Type B pancreatic cell (in vitro differentiated cells): Measurements from ENCODE around the gene MEF2B. TPM values are rescaled to one million over a fixed set of nuclear protein-coding genes. Genes with fewer than 3 reads are reported as not detected.

Experiments
- DNase-seq: peaks from one replicate; pipeline ENCODE4 v3.0.0; 2021; ENCODE audit warnings: mixed read lengths; ENCODE audit not compliant: unreplicated experiment; ENCODE audit errors: extremely low spot score
- H3K27ac Mint-ChIP-seq: 2 replicates; pipeline ENCODE4 v1.8.0; 2021; ENCODE audit warnings: mild to moderate bottlenecking, mixed read lengths
- H3K27me3 Mint-ChIP-seq: 2 replicates; pipeline ENCODE4 v1.8.0; 2021; ENCODE audit warnings: mixed read lengths
- H3K36me3 Mint-ChIP-seq: 2 replicates; pipeline ENCODE4 v1.8.0; 2021; ENCODE audit warnings: mixed read lengths
- H3K4me1 Mint-ChIP-seq: one replicate; pipeline ENCODE4 v1.8.0; 2021; ENCODE audit warnings: mixed read lengths; ENCODE audit not compliant: unreplicated experiment
- H3K4me3 Mint-ChIP-seq: 2 replicates; pipeline ENCODE4 v1.8.0; 2021; ENCODE audit warnings: mild to moderate bottlenecking, mixed read lengths
- H3K9me3 Mint-ChIP-seq: 2 replicates; pipeline ENCODE4 v1.8.0; 2021; ENCODE audit warnings: mixed read lengths
- total RNA-seq: library from RNA; stranded (reverse); gene quantifications from 2 replicates; pipeline ENCODE4 v1.2.1, GENCODE V29; 2021; ENCODE audit warnings: low replicate concordance
- TF ChIP-seq, protein P1 (sequence below): fragments of 200-600 bp; sonication (generic); conservative IDR thresholded peaks from 2 replicates; pipeline ENCODE4 v1.5.0; 2021; ENCODE audit warnings: antibody characterized with exemption, mild to moderate bottlenecking

Gene MEF2B
- total RNA-seq, 1 donor from 2014 or later, result 1.6 TPM

DNA sequence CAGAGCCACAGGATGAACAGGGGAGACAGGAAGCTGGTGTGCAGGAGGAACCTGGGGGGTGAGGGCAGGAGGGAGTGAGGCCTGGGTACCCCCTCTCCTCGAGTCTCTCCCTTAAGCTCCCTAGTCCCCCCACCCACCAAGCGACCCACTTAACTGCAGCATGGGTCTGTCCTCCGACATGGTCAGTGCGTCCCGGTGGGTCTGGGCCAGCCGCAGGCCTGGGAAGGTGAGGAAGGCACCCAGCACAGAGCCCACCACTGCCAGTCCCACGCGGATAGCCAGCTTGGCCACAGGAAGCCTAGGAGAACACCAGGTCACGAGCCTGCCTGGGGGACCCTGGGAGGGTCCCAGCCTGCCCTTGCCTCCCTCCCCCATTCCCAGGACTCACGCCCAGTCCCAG, 48.7 kb downstream of the MEF2B start:
- Mint-ChIP-seq H3K27ac (no peak overlapping the region), H3K4me1 (no peaks in the 10 kb centered on the region), H3K27me3 (no peaks in the 10 kb centered on the region), H3K9me3 (peaks cover 7% of the 10 kb centered on the region), H3K4me3 (no peak overlapping the region), H3K36me3 (peaks cover 9% of the 10 kb centered on the region)
- TF ChIP-seq, protein P1, sequence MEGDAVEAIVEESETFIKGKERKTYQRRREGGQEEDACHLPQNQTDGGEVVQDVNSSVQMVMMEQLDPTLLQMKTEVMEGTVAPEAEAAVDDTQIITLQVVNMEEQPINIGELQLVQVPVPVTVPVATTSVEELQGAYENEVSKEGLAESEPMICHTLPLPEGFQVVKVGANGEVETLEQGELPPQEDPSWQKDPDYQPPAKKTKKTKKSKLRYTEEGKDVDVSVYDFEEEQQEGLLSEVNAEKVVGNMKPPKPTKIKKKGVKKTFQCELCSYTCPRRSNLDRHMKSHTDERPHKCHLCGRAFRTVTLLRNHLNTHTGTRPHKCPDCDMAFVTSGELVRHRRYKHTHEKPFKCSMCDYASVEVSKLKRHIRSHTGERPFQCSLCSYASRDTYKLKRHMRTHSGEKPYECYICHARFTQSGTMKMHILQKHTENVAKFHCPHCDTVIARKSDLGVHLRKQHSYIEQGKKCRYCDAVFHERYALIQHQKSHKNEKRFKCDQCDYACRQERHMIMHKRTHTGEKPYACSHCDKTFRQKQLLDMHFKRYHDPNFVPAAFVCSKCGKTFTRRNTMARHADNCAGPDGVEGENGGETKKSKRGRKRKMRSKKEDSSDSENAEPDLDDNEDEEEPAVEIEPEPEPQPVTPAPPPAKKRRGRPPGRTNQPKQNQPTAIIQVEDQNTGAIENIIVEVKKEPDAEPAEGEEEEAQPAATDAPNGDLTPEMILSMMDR, result no peak
- DNase-seq, result no peak

GRCh38 chr19:19120308-19121231, 49.5 kb downstream of the MEF2B start:
- no peaks in the 10 kb centered on the region for H3K27me3 Mint-ChIP-seq
- no peak for DNase-seq
- H3K4me3 Mint-ChIP-seq, result no peak overlapping the region
- TF ChIP-seq, protein P1, result no peak
- no peaks in the 10 kb centered on the region for H3K4me1 Mint-ChIP-seq
- H3K9me3 Mint-ChIP-seq, result peaks cover 7% of the 10 kb centered on the region
- H3K36me3 Mint-ChIP-seq, result peaks cover 9% of the 10 kb centered on the region
- H3K27ac Mint-ChIP-seq, result no peak overlapping the region

DNA sequence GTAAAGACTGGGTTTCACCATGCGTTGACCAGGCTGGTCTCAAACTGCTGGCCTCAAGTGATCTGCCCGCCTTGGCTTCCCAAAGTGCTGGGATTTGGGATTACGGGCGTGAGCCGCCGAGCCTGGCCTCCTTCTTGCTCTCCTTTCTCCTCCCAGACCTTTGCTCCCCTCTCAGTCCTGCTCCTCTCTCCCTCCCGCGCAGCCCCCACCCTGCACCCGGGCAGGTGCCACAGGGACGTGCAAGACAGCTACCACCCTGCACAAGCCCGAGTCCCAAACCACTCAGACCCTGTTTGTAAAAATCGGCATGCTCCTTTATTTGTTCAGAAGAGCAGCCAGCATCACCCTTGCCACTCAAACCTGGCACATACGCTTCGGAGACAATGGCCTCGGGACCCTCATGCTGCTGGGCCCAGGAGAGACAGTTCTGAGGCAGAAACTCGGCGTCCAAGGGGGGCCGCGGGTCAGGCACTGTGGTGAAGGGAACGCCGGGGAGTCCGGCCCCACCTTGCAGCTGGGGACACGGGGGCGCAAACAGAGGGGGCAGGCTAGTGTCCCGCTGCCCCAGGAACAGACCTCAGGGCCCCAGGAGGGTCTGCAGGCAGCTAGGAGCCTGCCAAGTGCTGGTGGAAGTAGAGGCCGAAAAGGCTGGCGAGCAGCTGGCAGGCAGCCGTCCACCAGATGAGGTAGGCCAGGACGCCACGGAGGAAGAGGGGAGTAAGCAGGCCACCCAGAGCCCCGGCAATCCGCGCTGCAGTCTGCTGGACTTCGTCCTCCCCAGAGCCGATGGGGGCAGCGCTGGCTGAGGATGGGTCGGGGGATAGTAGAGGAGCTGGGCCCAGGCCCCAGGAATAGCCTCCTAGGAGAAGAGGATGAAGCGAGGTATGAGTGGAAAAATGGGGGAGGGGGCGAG, 50.5 kb downstream of the MEF2B start:
- Mint-ChIP-seq H3K36me3 (peaks cover 9% of the 10 kb centered on the region), H3K4me1 (no peaks in the 10 kb centered on the region), H3K9me3 (peaks cover 7% of the 10 kb centered on the region), H3K4me3 (no peak overlapping the region), H3K27me3 (no peaks in the 10 kb centered on the region), H3K27ac (no peak overlapping the region)
- no peak for DNase-seq
- TF ChIP-seq, protein P1, result no peak

GRCh38 chr19:19115954-19116353, 54.1 kb downstream of the MEF2B start:
- H3K27ac Mint-ChIP-seq, result no peak overlapping the region
- TF ChIP-seq, protein P1, result peak; percentile 64
- no peak overlapping the region for H3K4me3 Mint-ChIP-seq
- H3K27me3 Mint-ChIP-seq, result peaks cover 6% of the 10 kb centered on the region
- H3K36me3 Mint-ChIP-seq, result no peaks in the 10 kb centered on the region
- no peaks in the 10 kb centered on the region for H3K9me3 Mint-ChIP-seq
- no peak for DNase-seq
- peaks cover 10% of the 10 kb centered on the region for H3K4me1 Mint-ChIP-seq

GRCh38 chr19:19113040-19113626, 56.9 kb downstream of the MEF2B start:
- DNase-seq, result no peak
- no peaks in the 10 kb centered on the region for H3K36me3 Mint-ChIP-seq
- no peaks in the 10 kb centered on the region for H3K9me3 Mint-ChIP-seq
- TF ChIP-seq, protein P1, result no peak
- peak overlapping the region; percentile 63 for H3K27ac Mint-ChIP-seq
- peaks cover 11% of the 10 kb centered on the region for H3K27me3 Mint-ChIP-seq
- peaks cover 14% of the 10 kb centered on the region for H3K4me1 Mint-ChIP-seq
- H3K4me3 Mint-ChIP-seq, result no peak overlapping the region
